Effector CD8-positive, alpha-beta T cell (primary cell): ENCODE results near the gene GRID1.

Source experiments
- DNase-seq: peaks from one replicate; lab custom pipeline; 2025; lab: John Stamatoyannopoulos, UW

Gene GRID1

DNA sequence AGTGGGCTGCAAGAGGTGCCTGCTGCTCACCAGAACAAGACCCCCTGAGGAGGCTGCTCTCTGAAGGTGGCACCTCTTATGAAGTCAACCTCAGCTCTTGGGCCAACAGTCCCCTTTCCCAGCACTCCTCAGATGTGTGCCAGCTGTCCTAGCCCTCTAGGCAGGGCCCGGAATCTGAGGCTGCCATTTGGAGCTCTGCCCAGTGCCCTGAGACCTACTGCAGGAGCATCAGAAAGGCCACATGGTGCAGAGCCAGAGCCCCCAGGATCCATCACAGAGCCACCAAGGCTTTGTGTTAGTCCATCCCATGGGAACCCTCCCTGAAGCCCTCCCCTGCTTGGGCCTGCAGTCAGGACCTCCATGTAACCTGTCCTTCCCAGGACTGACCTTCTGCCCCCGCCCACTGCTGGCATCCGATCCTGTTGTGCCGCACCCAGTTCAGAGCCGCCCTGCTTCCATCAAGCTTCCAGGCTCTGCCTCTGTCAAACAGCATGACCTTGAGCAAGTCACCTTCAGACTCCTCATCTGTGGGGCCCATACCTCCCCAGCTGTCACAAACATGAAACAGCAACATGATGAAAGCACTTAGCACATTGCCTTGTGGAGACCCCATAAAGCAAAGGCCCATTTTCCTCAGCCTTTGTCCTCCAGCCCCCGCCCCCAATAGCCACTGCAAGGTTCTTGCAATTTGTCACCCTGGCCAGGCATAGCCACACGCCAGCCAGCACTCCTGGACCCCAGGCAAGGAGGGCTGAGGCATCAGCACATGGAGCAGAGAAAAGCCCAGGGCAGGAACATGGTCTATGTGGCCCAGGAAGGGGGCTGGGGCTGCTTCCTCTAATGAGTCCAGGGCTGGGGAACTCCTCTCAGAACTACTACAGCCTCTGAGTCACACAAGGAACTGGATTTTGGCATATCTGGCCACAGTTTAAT, 51.7 kb downstream of the GRID1 start:
- no peak for DNase-seq

DNA sequence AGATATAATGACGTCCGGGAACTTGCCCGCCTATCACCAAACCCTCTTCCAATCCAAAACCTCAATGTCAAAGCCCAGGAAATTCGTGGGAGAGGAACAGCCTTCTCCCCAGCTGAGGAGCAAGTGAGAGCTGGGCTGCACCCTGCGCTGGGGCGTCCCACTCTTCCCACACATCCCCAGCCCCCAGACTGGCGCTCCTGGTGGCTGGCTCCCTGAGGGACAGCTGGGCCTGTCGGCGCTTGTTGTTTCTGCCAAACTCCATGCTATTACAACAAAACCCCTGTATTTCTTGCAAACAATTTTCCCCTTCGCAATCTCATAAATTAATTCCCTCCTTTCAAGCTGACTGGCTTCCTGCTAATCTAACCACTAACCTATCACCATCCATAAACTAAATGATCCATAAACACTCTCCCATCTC, 53.0 kb downstream of the GRID1 start:
- no peak for DNase-seq

DNA sequence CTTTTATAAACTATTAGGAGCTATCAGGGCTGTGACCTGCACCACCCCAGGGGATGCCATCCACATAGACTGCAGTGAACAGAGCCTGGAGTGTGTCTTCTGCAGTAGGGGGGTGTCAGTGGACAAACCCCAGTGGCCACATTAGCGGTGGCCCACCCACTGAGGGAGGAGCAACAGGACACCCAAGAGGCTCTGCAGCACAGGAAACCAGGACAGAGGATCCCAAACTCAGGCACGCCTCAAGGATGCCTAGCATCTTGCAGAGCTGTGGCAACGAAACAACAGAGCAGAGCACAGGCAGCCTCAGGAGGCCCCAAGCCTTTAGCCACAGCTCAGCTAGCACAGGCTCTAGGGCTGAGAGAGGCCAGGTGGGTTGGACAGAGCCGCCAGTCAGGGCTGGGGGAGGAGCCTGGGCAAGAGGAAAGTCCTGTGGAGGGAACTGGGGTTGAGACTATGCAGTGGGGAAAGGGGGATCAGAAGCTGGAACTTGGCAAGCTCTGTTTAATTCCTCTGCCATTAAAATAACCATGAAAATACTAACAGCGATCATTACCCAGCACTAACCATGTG, 53.8 kb downstream of the GRID1 start:
- DNase-seq = no peak

DNA sequence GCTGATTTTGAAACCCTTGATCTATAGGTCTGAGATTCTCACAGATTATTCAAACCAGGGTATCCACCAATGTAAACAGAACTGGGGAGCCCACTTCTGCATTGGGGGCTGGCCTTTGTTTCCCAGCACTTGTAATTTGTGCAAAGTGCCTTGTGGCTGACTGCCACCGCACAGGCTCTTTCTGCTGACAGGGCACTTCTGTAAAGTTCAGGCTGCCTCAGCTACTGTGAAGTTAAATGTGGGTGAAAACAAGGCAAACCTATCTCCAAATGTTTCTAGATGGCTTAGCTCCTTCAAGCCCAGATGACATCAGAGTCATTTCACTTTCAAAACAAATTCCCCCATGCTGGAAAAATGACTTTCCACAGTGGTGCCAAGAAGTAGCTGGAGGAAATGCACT, 54.7 kb downstream of the GRID1 start:
- no peak for DNase-seq

DNA sequence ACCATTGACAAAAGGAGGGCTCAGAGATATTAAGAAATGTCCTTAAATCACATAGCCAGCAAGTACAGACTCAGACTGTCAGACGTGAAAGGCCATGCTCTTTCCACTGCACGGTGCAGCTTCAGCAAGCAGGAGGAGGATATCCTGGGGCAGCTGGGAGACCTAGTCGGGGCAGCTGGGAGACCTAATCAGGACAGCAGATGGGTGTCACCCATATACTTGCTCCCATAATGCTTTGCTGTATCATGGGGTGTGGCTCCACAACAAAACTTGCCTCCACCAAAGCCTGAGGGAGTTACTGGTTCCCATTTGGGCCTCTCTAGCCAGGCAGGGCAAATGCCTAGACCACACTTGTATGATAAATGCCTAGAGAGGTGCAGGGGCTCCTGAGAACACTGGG, 55.4 kb downstream of the GRID1 start:
- no peak for DNase-seq

DNA sequence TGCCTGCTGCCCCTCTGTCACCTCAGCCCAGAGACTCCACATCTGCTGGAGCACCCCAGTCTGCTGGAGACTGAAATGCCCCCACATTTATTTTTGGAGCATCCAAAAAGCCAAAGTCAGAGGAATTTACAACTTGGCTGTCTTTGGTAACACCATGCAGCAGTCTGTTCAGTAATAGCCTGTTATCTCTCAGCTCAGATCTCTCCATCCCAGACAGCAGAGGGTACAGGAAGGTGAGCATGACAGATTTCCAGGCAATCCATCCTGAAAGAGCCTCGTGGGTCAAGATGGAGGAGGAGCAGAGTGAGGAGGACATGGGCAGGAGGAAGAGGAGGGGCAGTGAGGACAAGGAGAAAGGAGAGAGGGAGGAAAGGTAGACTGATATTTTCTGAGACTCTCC, 55.9 kb downstream of the GRID1 start:
- no peak for DNase-seq

DNA sequence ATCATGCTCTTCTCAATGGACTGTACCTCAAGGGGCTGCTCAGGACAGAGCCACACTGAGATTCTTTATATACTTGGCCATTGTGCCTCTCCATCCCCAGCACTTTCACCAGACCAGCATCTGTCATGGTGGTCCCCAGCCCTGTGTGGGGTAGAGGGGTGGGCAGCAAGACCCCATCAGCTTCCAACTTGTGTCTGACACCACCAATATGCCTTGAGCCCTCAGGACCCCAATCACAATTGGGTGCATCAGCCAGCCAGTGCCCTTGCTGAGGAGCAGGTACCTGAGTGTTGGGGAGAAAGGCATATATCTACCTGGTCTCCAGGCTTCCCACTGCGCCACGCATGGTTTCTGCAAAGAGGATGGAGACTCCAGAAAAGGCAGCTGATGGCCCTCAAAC, 56.3 kb downstream of the GRID1 start:
- no peak for DNase-seq

DNA sequence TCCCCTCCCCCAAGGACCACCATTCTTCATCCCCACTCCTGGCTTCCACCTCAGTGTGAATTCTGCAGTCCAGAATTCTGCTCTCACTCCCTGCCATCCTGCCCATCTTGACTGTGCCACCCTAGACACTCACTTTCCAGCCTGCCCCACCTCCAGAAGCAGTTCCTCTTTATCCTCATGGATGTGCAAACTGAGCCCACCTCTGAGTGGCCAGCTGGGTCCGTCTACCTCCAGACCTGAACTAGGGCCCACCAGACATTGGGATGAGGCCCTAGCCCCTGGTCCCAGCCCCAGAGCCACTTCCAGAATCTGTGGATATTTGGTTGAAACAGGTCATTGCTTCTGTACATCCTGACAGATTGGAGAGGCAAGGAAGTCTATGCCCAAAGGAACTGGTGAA, 58.5 kb downstream of the GRID1 start:
- DNase-seq = no peak

DNA sequence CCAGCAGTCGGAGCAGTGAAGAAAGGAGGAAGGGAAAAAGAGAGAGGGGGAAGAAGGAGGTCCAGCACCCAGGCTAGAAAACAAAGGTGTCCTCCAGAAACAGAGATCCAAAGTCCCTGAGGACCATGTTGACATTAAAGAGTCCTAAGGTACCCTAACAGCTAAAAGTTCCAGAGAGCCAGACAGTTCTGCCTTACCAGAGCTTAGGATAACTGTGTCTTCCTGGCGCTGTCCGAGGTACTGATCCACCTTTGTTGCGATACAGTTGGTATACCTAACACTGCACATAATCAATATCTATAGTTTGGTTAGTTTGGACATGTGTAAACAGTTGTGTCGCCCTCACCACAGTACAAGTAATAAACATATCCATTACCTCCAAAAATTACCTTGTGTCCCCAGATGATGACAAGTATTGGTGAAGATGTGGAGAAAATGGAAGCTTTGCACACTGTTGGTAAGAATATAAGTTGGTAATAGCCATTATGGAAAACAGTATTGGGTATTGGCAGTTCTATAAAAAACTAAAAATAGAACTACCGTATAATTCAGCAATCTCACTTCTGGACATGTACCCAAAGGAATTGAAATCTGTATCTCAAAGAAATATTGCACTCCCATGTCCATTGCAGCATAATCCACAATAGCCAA, 59.8 kb downstream of the GRID1 start:
- no peak for DNase-seq

DNA sequence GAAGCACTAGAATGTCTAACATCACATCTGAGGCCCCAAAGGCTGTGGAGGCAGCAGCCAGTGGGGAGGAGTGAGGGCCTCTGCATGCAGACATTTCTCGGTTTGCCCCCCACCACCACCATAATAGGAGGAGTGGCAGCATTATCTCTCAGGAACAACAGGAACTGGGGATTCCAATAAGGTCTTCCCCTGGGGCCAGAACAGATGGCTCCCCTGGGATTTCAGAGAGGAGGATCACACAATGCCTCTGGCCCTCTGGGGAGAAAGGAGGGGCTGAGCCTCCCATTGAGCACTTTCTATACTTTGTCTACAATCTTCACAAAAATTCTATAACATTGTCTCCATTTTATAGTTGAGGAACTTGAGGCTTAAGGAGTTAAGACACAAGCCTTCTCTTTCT, 61.1 kb downstream of the GRID1 start:
- no peak for DNase-seq

DNA sequence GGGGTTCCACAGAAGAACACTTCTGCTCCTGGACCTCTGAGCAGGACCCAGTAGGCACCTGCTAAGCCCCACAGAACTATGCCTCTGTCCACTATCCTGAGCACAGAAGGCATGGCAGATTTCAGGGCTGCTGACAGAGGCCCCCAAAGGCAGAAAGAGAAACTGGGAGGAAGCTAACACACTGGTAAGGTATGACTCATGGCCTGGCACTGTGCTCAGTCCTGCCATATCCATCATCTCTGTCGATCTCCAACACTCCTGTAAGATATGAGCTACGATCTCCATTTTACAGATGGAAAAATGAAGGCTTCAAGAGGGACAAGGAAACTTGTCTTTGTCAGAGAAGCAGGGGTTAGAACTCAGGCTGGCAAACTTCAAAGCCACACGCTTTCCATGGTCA, 62.2 kb downstream of the GRID1 start:
- no peak for DNase-seq

DNA sequence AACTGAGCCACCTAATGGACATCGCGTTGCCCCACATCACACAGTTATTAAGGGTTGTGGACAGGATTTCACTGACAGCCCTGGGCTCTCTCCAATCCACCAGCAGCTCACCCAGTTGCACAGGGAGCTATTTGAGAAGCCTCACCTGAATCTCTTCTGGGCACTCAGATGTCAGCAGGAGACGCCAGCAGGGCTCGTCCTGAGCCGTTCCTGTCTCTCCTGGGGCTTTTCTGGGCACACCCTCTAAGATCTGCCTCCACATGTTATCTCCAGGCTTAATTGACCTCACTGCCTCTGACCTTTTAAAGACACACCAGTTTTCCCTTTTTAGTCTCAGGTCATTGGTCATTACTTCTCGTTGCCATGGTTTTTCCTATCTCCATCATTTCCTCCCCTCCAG, 63.0 kb downstream of the GRID1 start:
- no peak for DNase-seq

DNA sequence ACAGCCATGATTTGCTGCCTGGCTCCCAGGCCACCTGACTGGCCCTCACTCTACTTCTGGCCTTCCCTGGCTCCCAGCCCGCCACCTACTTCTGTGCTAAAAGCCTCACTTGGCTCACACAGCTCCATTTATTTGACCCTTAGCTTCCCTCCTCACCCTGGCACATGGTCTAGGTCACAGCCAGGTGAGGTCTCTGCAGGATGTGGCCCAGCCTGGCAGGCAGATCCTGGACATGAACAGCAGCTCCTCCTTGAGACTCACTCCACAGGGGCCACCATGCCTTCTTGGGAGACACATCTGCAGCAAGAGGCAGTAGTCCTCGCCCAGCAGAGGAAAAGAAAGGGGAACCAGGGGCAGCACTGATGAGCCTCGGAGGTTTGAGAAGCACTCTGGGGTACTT, 64.6 kb downstream of the GRID1 start:
- no peak for DNase-seq

DNA sequence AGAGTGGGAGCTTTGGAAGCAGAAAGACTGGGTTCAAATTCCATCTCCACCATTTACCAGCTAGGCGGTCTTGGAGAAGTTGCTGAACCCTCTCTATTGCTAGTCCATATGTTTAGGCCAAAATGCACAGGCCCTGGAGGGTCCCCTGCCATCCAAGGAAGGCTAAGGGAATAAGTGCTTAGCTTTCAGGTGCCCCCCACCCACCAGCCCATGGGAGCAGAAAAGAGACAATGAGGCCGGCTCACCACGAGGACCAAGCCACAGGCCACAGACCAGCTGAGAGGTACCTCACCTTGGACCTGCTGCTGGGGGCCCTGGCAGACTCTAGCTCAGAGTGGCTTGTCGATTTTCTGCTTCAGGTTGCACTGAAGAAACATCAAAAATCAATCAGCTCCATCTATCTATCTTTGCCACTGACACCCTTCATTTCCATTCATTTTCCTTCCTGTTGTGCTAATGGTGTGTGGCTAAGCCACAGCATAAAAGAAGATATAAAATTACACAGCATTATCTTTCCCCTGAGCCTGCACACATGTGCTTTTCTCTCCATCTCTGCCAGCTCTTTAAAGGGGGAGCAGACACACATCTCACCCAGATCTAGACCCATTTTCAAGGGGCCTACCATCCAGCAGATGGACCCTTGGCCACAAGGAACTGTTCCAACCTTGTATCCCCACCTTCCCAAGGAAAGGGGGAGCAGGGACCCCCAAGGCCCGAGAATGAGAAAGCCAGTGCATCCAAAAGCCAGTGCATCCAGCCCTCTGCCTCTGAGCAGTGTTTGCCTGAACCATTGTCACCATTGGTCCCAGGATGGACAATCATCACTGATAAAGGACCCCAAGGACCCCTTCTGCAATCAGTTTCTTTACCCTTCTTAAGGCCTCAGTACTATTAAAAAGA, 65.4 kb downstream of the GRID1 start:
- DNase-seq = no peak

DNA sequence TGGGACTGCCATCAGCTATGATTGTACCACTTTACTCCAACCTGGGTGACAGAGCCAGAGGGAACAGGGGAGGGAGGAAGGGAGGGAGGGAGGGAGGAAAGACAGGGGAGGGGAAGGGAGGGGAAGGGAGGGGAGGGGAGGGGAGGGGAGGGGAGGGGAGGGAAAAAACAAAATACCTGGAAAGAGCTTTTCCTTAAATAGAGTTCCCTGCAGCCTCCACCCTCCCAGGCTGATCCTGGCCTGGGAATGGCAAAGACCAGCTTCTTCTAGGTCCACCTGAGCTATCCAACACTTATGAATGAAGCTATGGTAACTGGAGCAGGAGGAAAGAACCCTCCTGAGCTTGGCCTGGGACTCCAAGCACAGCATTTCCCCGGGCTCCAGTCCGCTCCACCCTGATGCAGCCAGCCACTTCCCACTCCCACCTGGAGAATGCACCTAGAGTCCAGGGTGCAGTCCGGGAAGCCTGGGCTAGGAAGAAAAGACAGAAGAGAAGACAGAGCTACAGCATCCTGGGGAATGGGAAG, 66.1 kb downstream of the GRID1 start:
- DNase-seq = no peak

DNA sequence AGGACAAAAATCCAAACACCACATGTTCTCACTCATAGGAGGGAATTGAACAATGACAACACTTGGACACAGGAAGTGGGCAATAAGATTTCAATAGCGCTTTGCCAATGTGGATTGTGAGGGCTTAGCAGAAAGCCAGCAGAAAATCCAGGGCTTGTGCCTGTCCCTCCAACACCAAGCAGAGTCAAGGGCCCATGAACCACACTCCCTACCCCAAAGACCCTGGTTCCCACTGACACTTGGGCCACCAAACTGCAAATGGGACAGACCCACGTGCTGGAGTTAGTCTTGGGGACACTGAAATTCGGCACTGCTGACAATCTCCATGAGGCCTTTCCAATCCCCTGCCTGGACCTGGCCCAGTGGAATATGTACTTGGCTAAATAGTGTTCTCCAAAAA, 67.0 kb downstream of the GRID1 start:
- DNase-seq = no peak

DNA sequence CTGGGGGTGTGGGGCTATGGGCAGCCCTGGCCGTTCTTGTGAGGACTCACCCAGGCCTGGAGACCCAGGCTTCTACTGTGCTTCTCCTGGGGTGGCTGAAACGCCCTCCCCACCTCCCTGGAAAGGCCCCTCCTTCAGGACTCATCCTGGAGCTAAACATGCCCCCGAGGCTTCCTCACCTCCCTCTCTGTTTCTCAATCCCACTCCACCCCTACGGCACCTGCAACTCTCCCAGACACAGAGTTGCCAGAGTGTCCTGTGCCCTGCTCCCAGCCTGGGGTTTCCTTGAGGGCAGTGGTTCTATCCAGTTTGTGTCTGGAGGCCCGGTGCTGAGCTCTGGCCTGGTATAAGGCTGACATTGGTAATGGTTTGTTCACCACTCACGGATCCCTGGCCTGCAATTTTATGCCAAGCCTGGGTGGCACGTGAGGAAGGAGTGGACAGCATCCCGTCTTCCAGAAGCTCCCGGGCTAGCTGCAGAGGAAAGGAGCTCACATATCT, 68.0 kb downstream of the GRID1 start:
- no peak for DNase-seq

DNA sequence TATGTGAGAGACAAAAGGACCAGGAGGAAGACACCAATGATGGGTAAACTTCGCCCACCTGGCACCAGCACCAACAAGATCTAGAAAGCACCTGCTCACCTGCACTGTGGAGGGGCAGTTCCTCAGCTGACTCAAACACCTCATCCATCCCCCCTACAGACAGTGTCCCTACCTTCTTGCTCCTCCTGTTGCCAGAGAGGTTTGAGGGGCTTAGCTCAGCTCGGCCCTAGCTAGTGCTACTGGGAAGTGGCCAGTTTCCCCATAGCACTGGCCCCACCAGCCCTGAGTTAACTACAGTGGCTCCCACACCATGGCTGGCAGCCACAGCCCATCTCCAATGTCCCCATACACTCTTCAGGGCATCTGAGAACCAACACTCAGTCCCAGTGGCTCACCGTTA, 70.8 kb downstream of the GRID1 start:
- no peak for DNase-seq

DNA sequence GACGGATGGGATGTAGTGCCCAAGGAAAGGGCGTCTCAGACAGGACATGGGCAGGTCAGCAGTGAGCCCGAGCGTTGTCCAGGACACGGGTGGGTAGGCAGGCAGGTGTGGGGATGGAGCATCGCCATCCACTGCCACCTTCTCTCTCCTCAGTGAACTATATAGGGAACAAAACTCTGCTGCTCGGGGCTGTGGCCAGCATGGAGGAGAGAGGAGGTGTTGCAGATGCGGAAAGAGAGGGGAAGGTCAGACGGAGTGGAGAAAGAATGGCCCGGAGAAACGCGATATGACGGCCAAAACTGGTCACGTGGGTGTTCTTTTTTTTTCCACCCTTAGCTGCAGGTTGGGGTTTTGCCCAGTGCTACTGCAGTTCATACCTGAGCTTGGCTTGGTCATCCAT, 71.2 kb downstream of the GRID1 start:
- no peak for DNase-seq

DNA sequence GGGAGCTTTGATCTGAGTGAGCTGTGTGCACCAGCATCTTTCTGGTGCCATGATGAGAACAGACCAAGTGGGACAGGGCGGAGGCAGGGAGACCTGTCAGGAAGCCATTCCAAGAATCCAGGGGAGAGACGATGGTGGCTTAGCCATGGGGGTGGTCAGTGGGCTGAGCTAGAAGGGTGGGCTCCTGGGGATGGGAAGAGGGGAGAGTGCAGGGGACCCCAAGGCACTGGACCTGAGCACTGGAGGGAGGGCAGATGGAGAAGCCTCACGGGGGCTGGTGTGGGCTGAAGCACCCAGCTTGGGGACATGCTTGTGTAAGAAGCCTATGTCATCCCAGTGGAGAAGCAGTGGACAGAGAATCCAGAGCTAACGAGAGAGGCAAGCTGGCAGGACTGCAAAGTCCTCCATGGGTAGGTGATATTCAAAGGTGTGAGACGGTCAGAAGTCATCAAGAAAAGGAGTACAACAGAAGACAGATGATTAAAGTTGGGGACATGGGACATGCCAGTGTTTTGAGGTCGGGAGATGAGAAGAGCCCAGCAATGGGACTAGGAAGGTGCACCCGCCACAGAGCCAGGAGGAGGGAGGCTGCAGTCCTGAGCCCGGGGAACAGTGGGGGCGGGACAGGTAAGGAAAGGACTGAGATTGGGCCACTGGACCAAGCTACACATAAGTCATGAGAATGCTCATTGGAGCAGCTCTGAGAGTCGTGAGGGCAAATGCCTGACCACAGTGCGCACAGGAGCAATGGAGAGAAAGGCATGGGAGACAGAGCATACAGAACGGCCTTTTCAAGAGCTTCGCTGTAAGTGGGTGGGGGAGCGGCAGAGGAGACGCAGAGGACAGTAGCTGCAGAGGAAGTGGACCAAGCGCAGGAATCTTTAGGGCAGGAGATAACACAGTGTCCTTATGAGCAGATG, 72.0 kb downstream of the GRID1 start:
- DNase-seq = no peak

DNA sequence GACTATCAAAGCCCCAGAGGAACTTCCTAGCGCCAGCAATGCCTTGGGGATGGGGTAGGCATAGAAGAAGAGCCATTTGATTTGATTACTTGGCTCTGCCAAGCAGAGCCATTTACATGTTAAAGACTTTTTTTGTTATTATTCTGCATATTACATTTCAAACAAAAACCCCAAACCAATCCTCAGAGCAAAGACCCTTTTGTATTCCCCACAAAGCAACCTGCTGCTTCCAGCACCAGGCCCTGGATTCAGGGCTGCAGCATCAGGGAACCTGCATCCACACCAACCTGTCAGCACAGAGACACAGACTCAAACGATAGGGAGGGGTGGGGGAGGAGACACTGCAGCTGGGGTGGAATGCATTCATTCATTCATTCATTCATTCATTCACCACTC, 73.2 kb downstream of the GRID1 start:
- no peak for DNase-seq
